Fibroblast of skin of abdomen (primary cell): ENCODE results near the gene PKN3.

ENCODE experiments used
- DNase-seq: peaks from one replicate; pipeline ENCODE4 v3.0.0-alpha.2; 2013

Gene PKN3

GRCh38 chr9:128747241-128747640 lies 44.9 kb downstream of the PKN3 start:
- DNase-seq: no peak

DNA sequence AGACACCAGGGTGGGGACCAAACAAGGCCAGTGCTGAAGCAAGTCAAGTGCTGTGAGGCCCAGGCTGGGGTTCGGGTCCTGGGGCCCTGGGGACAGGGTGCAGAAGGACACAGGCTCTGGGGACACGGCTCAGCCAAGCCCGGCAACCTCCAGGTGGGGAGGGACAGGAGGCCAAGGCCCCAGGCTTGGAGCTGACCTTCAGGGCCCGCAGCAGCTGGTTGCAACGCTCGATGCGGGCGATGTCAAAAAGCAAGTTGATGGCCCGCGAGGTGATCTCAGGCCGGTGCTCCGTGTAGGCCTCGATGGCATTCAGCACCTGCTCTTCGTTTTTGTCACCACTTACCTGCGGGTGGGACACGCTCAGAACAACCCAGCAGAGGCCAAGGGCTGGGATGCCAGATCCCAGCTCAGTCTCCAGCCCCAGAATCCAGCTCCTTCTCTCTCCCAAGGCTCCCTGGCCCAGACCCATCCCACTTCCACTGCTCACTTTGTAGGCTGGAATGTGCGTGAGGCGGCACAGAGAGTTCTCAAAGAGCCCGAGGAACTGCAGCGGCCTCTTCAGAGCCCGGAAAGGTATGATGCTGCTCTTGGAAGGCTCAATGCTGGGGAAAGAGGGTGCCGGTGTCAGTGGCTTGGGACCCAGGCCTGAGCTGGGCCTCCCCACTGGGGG lies 48.8 kb downstream of the PKN3 start:
- DNase-seq: no peak

DNA sequence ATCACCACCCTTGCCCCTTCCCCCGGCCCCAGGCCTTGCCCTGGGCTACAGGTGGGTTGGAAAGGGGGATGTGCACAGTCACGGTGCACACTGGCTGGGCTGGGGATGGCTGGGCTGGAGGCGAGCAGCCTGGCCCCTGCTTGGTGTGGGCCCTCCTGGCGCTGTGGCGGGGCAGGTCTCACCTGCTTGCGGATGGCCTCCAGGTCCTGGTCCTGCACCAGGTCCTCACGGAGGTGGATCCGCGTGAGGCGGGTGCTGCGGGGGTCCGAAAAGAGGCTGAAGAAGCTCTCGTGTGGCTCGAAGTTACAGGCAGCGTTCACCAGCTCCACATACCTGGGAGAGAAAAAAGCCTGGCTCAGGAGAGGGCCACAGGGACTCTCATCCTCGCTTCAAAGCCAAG lies 51.3 kb downstream of the PKN3 start:
- no peak for DNase-seq

- DNase-seq: no peak
Observed at GRCh38 chr9:128757602-128758001, 55.3 kb downstream of the PKN3 start.

- no peak for DNase-seq
Observed at GRCh38 chr9:128762671-128763449, 60.6 kb downstream of the PKN3 start.

DNA sequence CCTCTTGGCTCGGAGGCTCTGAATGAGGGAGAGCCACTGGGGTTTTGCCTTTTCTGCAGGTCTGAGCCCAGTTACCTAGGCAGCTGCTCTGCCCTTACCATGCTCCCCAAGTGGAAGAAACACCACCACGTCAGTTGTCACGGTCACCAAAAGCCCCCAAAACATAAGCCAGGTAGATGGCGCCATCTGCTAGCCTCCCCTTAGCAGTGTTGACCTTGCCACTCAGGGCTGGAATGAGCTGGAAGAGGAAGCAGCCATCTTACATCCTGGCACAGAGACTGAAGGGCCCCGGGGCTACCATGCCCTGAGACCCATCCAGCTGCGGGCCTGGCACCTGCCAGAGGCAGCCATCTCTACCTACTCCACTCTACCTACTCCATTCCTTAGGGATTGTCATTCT lies 62.1 kb downstream of the PKN3 start:
- DNase-seq: no peak

- DNase-seq: no peak
Observed at GRCh38 chr9:128765499-128765898, 63.2 kb downstream of the PKN3 start.

DNA sequence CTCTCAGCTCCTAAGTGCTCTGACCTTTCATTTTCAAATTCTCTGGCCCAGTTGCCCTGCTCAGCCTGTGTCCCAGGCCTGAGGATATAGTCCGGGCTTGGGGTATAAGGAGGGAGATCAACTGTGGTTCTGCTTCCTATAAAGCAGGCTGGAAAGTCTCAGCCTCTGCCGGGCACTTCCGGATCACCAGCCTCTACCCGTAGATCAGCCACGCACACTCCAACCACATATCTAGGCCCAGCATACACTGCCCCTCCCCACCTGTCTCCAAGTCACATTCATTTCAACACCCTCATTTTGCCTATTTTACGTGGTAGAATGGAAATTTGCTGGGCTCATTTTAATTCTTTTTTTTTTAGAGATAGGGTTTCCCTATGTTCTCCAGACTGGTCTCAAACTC lies 66.3 kb downstream of the PKN3 start:
- DNase-seq: no peak
